Measurements from ENCODE around the gene LRBA. TPM values are rescaled to one million over a fixed set of nuclear protein-coding genes. Genes with fewer than 3 reads are reported as not detected.

Gene LRBA
- total RNA-seq, 1 donor from 2014 or later, result 28.2 TPM

- Mint-ChIP-seq H3K4me1 (peaks cover 11% of the 10 kb centered on the region), H3K27ac (ENCODE audit: unreplicated experiment) (no peak overlapping the region), H3K4me3 (no peak overlapping the region), H3K36me3 (ENCODE audit: low read depth) (peaks cover 27% of the 10 kb centered on the region), H3K27me3 (ENCODE audit: low read depth) (no peaks in the 10 kb centered on the region), H3K9me3 (no peaks in the 10 kb centered on the region)
- no peak for DNase-seq (ENCODE audit: low read depth, low spot score)
- TF ChIP-seq CTCF (conservative IDR thresholded peaks at IDR 0.05), result no peak
Observed at GRCh38 chr4:150229520-150229919, 785.6 kb downstream of the LRBA start.

- no peak for TF ChIP-seq CTCF (conservative IDR thresholded peaks at IDR 0.05)
- H3K4me1 Mint-ChIP-seq, result peaks cover 5% of the 10 kb centered on the region
- DNase-seq (ENCODE audit: low read depth, low spot score), result no peak
- no peak overlapping the region for H3K4me3 Mint-ChIP-seq
- no peak overlapping the region for H3K27ac Mint-ChIP-seq (ENCODE audit: unreplicated experiment)
- no peaks in the 10 kb centered on the region for H3K27me3 Mint-ChIP-seq (ENCODE audit: low read depth)
- H3K36me3 Mint-ChIP-seq (ENCODE audit: low read depth), result peaks cover 12% of the 10 kb centered on the region
- no peaks in the 10 kb centered on the region for H3K9me3 Mint-ChIP-seq
Observed at GRCh38 chr4:150224896-150225591, 790.0 kb downstream of the LRBA start.

GRCh38 chr4:150219841-150220240 is 795.2 kb downstream of the LRBA start:
- peaks cover 4% of the 10 kb centered on the region for H3K36me3 Mint-ChIP-seq (ENCODE audit: low read depth)
- DNase-seq (ENCODE audit: low read depth, low spot score), result no peak
- no peak for TF ChIP-seq CTCF (conservative IDR thresholded peaks at IDR 0.05)
- H3K9me3 Mint-ChIP-seq, result no peaks in the 10 kb centered on the region
- H3K27me3 Mint-ChIP-seq (ENCODE audit: low read depth), result no peaks in the 10 kb centered on the region
- H3K4me3 Mint-ChIP-seq, result no peak overlapping the region
- H3K27ac Mint-ChIP-seq (ENCODE audit: unreplicated experiment), result no peak overlapping the region
- peaks cover 26% of the 10 kb centered on the region for H3K4me1 Mint-ChIP-seq

GRCh38 chr4:150218447-150218846 is 796.6 kb downstream of the LRBA start:
- H3K27ac Mint-ChIP-seq (ENCODE audit: unreplicated experiment), result peak overlapping the region; percentile 19
- peaks cover 26% of the 10 kb centered on the region for H3K4me1 Mint-ChIP-seq
- H3K4me3 Mint-ChIP-seq, result no peak overlapping the region
- H3K27me3 Mint-ChIP-seq (ENCODE audit: low read depth), result no peaks in the 10 kb centered on the region
- TF ChIP-seq CTCF (conservative IDR thresholded peaks at IDR 0.05), result no peak
- DNase-seq (ENCODE audit: low read depth, low spot score), result no peak
- H3K9me3 Mint-ChIP-seq, result no peaks in the 10 kb centered on the region
- H3K36me3 Mint-ChIP-seq (ENCODE audit: low read depth), result peaks cover 2% of the 10 kb centered on the region

GRCh38 chr4:150217808-150218207 is 797.3 kb downstream of the LRBA start:
- peaks cover 26% of the 10 kb centered on the region for H3K4me1 Mint-ChIP-seq
- H3K4me3 Mint-ChIP-seq, result peak overlapping the region; percentile 47

More at GRCh38 chr4:150217808-150218207, 797.3 kb downstream of the LRBA start:
- no peak for DNase-seq (ENCODE audit: low read depth, low spot score)
- Mint-ChIP-seq H3K27me3 (ENCODE audit: low read depth) (no peaks in the 10 kb centered on the region), H3K36me3 (ENCODE audit: low read depth) (peaks cover 2% of the 10 kb centered on the region), H3K27ac (ENCODE audit: unreplicated experiment) (peak overlapping the region; percentile 19), H3K9me3 (no peaks in the 10 kb centered on the region)
- TF ChIP-seq CTCF (conservative IDR thresholded peaks at IDR 0.05), result no peak
